Mesenteric fat pad (tissue), 1 donor: Measurements from ENCODE around the gene IGF2. TPM values are rescaled to one million over a fixed set of nuclear protein-coding genes. Genes with fewer than 3 reads are reported as not detected.
"Not testable (repeated sequence)": the region's sequence is repeated elsewhere in the genome, so short reads cannot be mapped to it uniquely, and the experiment has no call there.

ENCODE experiments used
- DNase-seq: peaks from one replicate; pipeline ENCODE4 v3.0.0-alpha.2; 2020; ENCODE audit warnings: low spot score
- total RNA-seq: library from RNA; stranded (reverse); fragmentation: NEBNext Ultra II Directional; extraction: Animal tissue kit (Norgen Biotek cat#: 25700); gene quantifications from one replicate; pipeline ENCODE4 v1.2.1, GENCODE V29; 2021
- donor health status: DM: yes; HTN: yes; CAD: no.

IGF2 gene
- total RNA-seq, 1 donor from 2014 or later: 148 TPM

GRCh38 chr11:2124736-2125484 is 14.3 kb downstream of the IGF2 start:
- not testable (repeated sequence) for DNase-seq

GRCh38 chr11:2123628-2123960 is 15.6 kb downstream of the IGF2 start:
- no peak for DNase-seq

GRCh38 chr11:2122907-2123627 is 16.1 kb downstream of the IGF2 start:
- DNase-seq: no peak

GRCh38 chr11:2122222-2122906 is 16.8 kb downstream of the IGF2 start:
- DNase-seq: no peak

- no peak for DNase-seq
These were observed 17.7 kb downstream of the IGF2 start for GRCh38 chr11:2121227-2122130.

- DNase-seq: no peak
These were observed 18.7 kb downstream of the IGF2 start for GRCh38 chr11:2120359-2121100.

- no peak for DNase-seq
These were observed 20.5 kb downstream of the IGF2 start for GRCh38 chr11:2118677-2119076.

GRCh38 chr11:2116680-2117079 is 22.5 kb downstream of the IGF2 start:
- DNase-seq: no peak

GRCh38 chr11:2115308-2115707 is 23.9 kb downstream of the IGF2 start:
- DNase-seq: no peak

GRCh38 chr11:2114430-2115241 is 24.6 kb downstream of the IGF2 start:
- DNase-seq: no peak

GRCh38 chr11:2113776-2114175 is 25.4 kb downstream of the IGF2 start:
- no peak for DNase-seq

GRCh38 chr11:2110521-2110920 is 28.7 kb downstream of the IGF2 start:
- DNase-seq: no peak

- no peak for DNase-seq
These were observed 29.6 kb downstream of the IGF2 start for GRCh38 chr11:2109541-2110019.

GRCh38 chr11:2108675-2109491 is 30.3 kb downstream of the IGF2 start:
- no peak for DNase-seq

- no peak for DNase-seq
These were observed 31.1 kb downstream of the IGF2 start for GRCh38 chr11:2107941-2108630.

- no peak for DNase-seq
These were observed 31.7 kb downstream of the IGF2 start for GRCh38 chr11:2107521-2107920.

- no peak for DNase-seq
These were observed 32.5 kb downstream of the IGF2 start for GRCh38 chr11:2106583-2107209.

GRCh38 chr11:2105511-2105910 is 33.7 kb downstream of the IGF2 start:
- DNase-seq: no peak
